ENCODE measurements around the gene ZNF423. TPM values are rescaled to one million over a fixed set of nuclear protein-coding genes. Genes with fewer than 3 reads are reported as not detected.

ZNF423 gene
- total and polyA plus RNA-seq, 2 donors = 6.4 to 14.0 TPM

DNA sequence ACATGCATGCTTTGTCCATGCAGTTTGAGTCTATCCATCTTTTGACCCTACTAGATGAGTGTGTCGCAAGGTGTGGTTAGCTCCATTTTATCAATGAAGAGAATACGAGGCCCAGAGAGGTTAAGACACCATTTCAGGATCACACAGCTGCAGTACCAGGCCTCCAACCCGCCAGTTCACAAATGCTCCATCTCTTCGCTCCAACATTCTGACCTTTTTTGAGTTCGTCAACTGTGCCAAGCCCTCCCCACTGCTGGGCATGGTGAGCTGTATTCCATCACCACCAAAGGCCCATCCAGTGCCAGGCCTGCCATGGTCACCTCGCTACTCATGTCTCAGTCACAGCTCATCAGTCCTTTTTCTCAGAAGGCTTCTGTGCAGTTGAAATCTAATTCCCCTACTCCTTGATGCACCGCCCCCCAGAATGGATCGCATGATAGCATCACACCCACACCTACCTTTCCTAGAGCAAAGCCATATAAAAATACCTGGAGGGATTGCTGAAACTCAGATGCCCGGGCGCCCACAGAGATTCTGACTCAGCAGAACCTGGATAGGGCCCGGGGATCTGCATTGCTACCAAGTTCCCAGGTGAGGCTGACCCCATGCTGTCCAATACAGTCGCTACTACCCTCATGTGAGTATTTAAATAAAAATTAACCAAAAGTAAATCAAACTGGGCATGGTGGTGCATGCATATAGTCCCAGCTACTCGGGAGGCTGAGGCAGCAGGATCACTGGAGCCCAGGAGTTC is 38.0 kb downstream of the ZNF423 start:
- Histone ChIP-seq H3K36me3 (ENCODE audit: insufficient read depth) (no peaks in the 10 kb centered on the region), H3K4me3 (ENCODE audit: low read depth, low read length) (no peak overlapping the region), H3K27ac (ENCODE audit: low read depth) (no peak overlapping the region), H3K4me1 (ENCODE audit: insufficient read depth) (no peaks in the 10 kb centered on the region)
- DNase-seq (ENCODE audit: extremely low spot score) = no peak
- 95% methylated on average over 13 of the region's 13 CpGs for WGBS

GRCh38 chr16:49816875-49817274 is 39.0 kb downstream of the ZNF423 start:
- H3K4me1 ChIP-seq (ENCODE audit: insufficient read depth) = no peaks in the 10 kb centered on the region
- no peak overlapping the region for H3K4me3 ChIP-seq (ENCODE audit: low read depth, low read length)
- WGBS = 66% methylated on average over 8 of the region's 8 CpGs
- no peak overlapping the region for H3K27ac ChIP-seq (ENCODE audit: low read depth)
- DNase-seq (ENCODE audit: extremely low spot score) = no peak
- H3K36me3 ChIP-seq (ENCODE audit: insufficient read depth) = no peaks in the 10 kb centered on the region

- no peaks in the 10 kb centered on the region for H3K36me3 ChIP-seq (ENCODE audit: insufficient read depth)
- no peak overlapping the region for H3K27ac ChIP-seq (ENCODE audit: low read depth)
- no peaks in the 10 kb centered on the region for H3K4me1 ChIP-seq (ENCODE audit: insufficient read depth)
- DNase-seq (ENCODE audit: extremely low spot score) = no peak
- 51% methylated on average over 13 of the region's 13 CpGs for WGBS
- no peak overlapping the region for H3K4me3 ChIP-seq (ENCODE audit: low read depth, low read length)
Measured at GRCh38 chr16:49811644-49812334, 44.1 kb downstream of the ZNF423 start.

- Histone ChIP-seq H3K4me3 (ENCODE audit: low read depth, low read length) (no peak overlapping the region), H3K36me3 (ENCODE audit: insufficient read depth) (no peaks in the 10 kb centered on the region), H3K4me1 (ENCODE audit: insufficient read depth) (no peaks in the 10 kb centered on the region), H3K27ac (ENCODE audit: low read depth) (no peak overlapping the region)
- no peak for DNase-seq (ENCODE audit: extremely low spot score)
- 69% methylated on average over 9 of the region's 9 CpGs for WGBS
Measured at GRCh38 chr16:49810831-49811230, 45.1 kb downstream of the ZNF423 start.

GRCh38 chr16:49809561-49809960 is 46.4 kb downstream of the ZNF423 start:
- H3K36me3 ChIP-seq (ENCODE audit: insufficient read depth) = no peaks in the 10 kb centered on the region
- 90% methylated on average over 8 of the region's 8 CpGs for WGBS
- no peak overlapping the region for H3K27ac ChIP-seq (ENCODE audit: low read depth)
- no peaks in the 10 kb centered on the region for H3K4me1 ChIP-seq (ENCODE audit: insufficient read depth)
- no peak overlapping the region for H3K4me3 ChIP-seq (ENCODE audit: low read depth, low read length)
- no peak for DNase-seq (ENCODE audit: extremely low spot score)

GRCh38 chr16:49809062-49809461 is 46.9 kb downstream of the ZNF423 start:
- no peaks in the 10 kb centered on the region for H3K36me3 ChIP-seq (ENCODE audit: insufficient read depth)
- H3K27ac ChIP-seq (ENCODE audit: low read depth) = no peak overlapping the region
- no peak overlapping the region for H3K4me3 ChIP-seq (ENCODE audit: low read depth, low read length)
- 61% methylated on average over 17 of the region's 17 CpGs for WGBS
- no peak for DNase-seq (ENCODE audit: extremely low spot score)
- no peaks in the 10 kb centered on the region for H3K4me1 ChIP-seq (ENCODE audit: insufficient read depth)

DNA sequence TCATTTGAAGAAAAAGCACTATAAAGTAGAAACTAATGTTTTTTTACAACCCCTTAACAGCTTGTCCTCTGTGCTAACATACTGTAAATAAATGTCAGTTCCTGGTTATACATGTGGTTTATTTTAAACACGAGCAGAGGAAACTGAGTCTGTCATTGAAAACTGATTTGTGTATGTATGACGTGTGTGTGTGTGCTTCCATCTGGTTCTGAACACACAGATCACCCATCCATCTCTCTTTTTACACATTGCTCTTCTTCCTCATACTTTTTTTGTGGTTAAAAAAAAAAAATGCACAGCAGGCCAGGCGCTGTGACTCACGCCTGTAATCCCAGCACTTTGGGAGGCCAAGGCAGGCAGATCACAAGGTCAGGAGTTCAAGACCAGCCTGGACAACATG is 49.5 kb downstream of the ZNF423 start:
- no peak overlapping the region for H3K27ac ChIP-seq (ENCODE audit: low read depth)
- 42% methylated on average over 4 of the region's 4 CpGs for WGBS
- H3K36me3 ChIP-seq (ENCODE audit: insufficient read depth) = no peaks in the 10 kb centered on the region
- no peak overlapping the region for H3K4me3 ChIP-seq (ENCODE audit: low read depth, low read length)
- DNase-seq (ENCODE audit: extremely low spot score) = no peak
- H3K4me1 ChIP-seq (ENCODE audit: insufficient read depth) = no peaks in the 10 kb centered on the region

GRCh38 chr16:49801290-49801689 is 54.6 kb downstream of the ZNF423 start:
- Histone ChIP-seq H3K4me1 (ENCODE audit: insufficient read depth) (no peaks in the 10 kb centered on the region), H3K27ac (ENCODE audit: low read depth) (no peak overlapping the region), H3K36me3 (ENCODE audit: insufficient read depth) (no peaks in the 10 kb centered on the region), H3K4me3 (ENCODE audit: low read depth, low read length) (no peak overlapping the region)
- no peak for DNase-seq (ENCODE audit: extremely low spot score)
- 91% methylated on average over 4 of the region's 4 CpGs for WGBS

GRCh38 chr16:49800876-49801275 is 55.0 kb downstream of the ZNF423 start:
- Histone ChIP-seq H3K36me3 (ENCODE audit: insufficient read depth) (no peaks in the 10 kb centered on the region), H3K4me3 (ENCODE audit: low read depth, low read length) (no peak overlapping the region), H3K4me1 (ENCODE audit: insufficient read depth) (no peaks in the 10 kb centered on the region), H3K27ac (ENCODE audit: low read depth) (no peak overlapping the region)
- no peak for DNase-seq (ENCODE audit: extremely low spot score)
- 80% methylated on average over 11 of the region's 11 CpGs for WGBS

- 88% methylated on average over 5 of the region's 5 CpGs for WGBS
- Histone ChIP-seq H3K27ac (ENCODE audit: low read depth) (no peak overlapping the region), H3K36me3 (ENCODE audit: insufficient read depth) (no peaks in the 10 kb centered on the region), H3K4me3 (ENCODE audit: low read depth, low read length) (no peak overlapping the region), H3K4me1 (ENCODE audit: insufficient read depth) (no peaks in the 10 kb centered on the region)
- no peak for DNase-seq (ENCODE audit: extremely low spot score)
Measured at GRCh38 chr16:49800441-49800840, 55.5 kb downstream of the ZNF423 start.

GRCh38 chr16:49799172-49799571 is 56.7 kb downstream of the ZNF423 start:
- Histone ChIP-seq H3K4me3 (ENCODE audit: low read depth, low read length) (no peak overlapping the region), H3K36me3 (ENCODE audit: insufficient read depth) (no peaks in the 10 kb centered on the region), H3K4me1 (ENCODE audit: insufficient read depth) (no peaks in the 10 kb centered on the region), H3K27ac (ENCODE audit: low read depth) (no peak overlapping the region)
- 49% methylated on average over 4 of the region's 4 CpGs for WGBS
- no peak for DNase-seq (ENCODE audit: extremely low spot score)

- no peak for DNase-seq (ENCODE audit: extremely low spot score)
- H3K27ac ChIP-seq (ENCODE audit: low read depth) = no peak overlapping the region
- 86% methylated on average over 8 of the region's 8 CpGs for WGBS
Measured at GRCh38 chr16:49795513-49795912, 60.4 kb downstream of the ZNF423 start.

DNA sequence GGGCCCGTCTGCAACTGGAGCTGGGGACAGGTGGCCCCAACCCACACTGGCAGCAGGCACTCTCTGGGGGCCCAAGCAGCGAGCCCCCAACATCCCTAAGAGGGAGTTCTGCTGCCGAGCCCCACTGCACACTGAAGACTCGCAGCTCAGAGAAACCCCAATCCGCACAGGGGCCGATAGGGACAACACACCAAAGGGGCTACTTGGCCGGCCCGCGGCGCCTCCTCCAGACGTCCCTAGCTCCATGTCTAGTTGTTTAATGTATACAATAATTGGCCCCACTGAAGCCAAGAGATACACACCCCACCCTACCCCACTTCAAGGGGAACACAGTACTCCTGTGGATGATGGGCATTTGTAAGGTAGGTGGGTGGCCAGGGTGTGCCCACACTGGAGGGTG is 62.7 kb downstream of the ZNF423 start:
- no peak overlapping the region for H3K27ac ChIP-seq (ENCODE audit: low read depth)
- 94% methylated on average over 11 of the region's 11 CpGs for WGBS
- H3K36me3 ChIP-seq (ENCODE audit: insufficient read depth) = no peaks in the 10 kb centered on the region
- DNase-seq (ENCODE audit: extremely low spot score) = no peak
- H3K4me3 ChIP-seq (ENCODE audit: low read depth, low read length) = no peak overlapping the region
- H3K4me1 ChIP-seq (ENCODE audit: insufficient read depth) = no peaks in the 10 kb centered on the region

More at GRCh38 chr16:49795513-49795912, 60.4 kb downstream of the ZNF423 start:
- Histone ChIP-seq H3K36me3 (ENCODE audit: insufficient read depth) (no peaks in the 10 kb centered on the region), H3K4me1 (ENCODE audit: insufficient read depth) (no peaks in the 10 kb centered on the region), H3K4me3 (ENCODE audit: low read depth, low read length) (no peak overlapping the region)

GRCh38 chr16:49789616-49790015 is 66.3 kb downstream of the ZNF423 start:
- DNase-seq (ENCODE audit: extremely low spot score) = no peak
- Histone ChIP-seq H3K36me3 (ENCODE audit: insufficient read depth) (no peaks in the 10 kb centered on the region), H3K4me1 (ENCODE audit: insufficient read depth) (no peaks in the 10 kb centered on the region), H3K27ac (ENCODE audit: low read depth) (no peak overlapping the region), H3K4me3 (ENCODE audit: low read depth, low read length) (no peak overlapping the region)
- 95% methylated on average over 4 of the region's 4 CpGs for WGBS

Data from urinary bladder (tissue), 4 donors.